Measurements from ENCODE around the gene UPF1. TPM values are rescaled to one million over a fixed set of nuclear protein-coding genes. Genes with fewer than 3 reads are reported as not detected.

The UPF1 gene
- polyA plus RNA-seq, 1 of the 3 experiments (the other 2 are of a cell fraction) = 33.3 TPM

- no peak overlapping the region for H2AFZ ChIP-seq (ENCODE audit: low read depth)
- TF ChIP-seq TAF1 (IDR thresholded peaks at IDR 0.05; ENCODE audit: borderline replicate concordance, low read depth, low read length) = no peak
- TF ChIP-seq NRF1 (IDR thresholded peaks at IDR 0.05; ENCODE audit: low read depth, low read length) = no peak
- TF ChIP-seq TEAD4 (IDR thresholded peaks at IDR 0.05; ENCODE audit: borderline replicate concordance, insufficient read depth) = no peak
- no peak for TF ChIP-seq NFIC (IDR thresholded peaks at IDR 0.05; ENCODE audit: borderline replicate concordance)
- TF ChIP-seq MEF2A (IDR thresholded peaks at IDR 0.05; ENCODE audit: borderline replicate concordance, low read depth) = no peak
- no peak for TF ChIP-seq TCF12 (IDR thresholded peaks at IDR 0.05)
- no peak for TF ChIP-seq RCOR1 (IDR thresholded peaks at IDR 0.05; ENCODE audit: low read length)
- no peak for TF ChIP-seq IRF3 (IDR thresholded peaks at IDR 0.05; ENCODE audit: low read depth, low read length)
- TF ChIP-seq CTCF (IDR thresholded peaks at IDR 0.05) = no peak
- TF ChIP-seq RFX5 (IDR thresholded peaks at IDR 0.05; ENCODE audit: low read length) = no peak
- TF ChIP-seq ZBTB33 (IDR thresholded peaks at IDR 0.05; ENCODE audit: borderline replicate concordance, low read depth) = no peak
- no peak for TF ChIP-seq EP300 (IDR thresholded peaks at IDR 0.05; ENCODE audit: borderline replicate concordance in 1 of 2, low read depth in 1 of 2, low read length in 1 of 2)
- TF ChIP-seq GATA2 (CRISPR knock-in tag; IDR thresholded peaks at IDR 0.05) = no peak
- no peak for TF ChIP-seq GABPA (IDR thresholded peaks at IDR 0.05; ENCODE audit: low read depth)
- no peak for TF ChIP-seq FOXM1 (IDR thresholded peaks at IDR 0.05; ENCODE audit: low read depth)
- no peak for TF ChIP-seq JUND (IDR thresholded peaks at IDR 0.05)
- no peak for TF ChIP-seq MAX (IDR thresholded peaks at IDR 0.05; ENCODE audit: low read depth)
- TF ChIP-seq ELF1 (IDR thresholded peaks at IDR 0.05) = no peak
- TF ChIP-seq RXRA (IDR thresholded peaks at IDR 0.05; ENCODE audit: borderline replicate concordance, low read depth) = no peak
- POLR2A ChIA-PET = no interaction called here
- H3K9ac ChIP-seq = no peak overlapping the region
- H3K4me2 ChIP-seq = no peak overlapping the region
- no peaks in the 10 kb centered on the region for H3K9me3 ChIP-seq
- peaks cover 3% of the 10 kb centered on the region for H3F3A ChIP-seq (replicated peaks; ENCODE audit: insufficient read depth)
- no peak for DNase-seq
- H3K4me3 ChIP-seq (ENCODE audit: low read depth in 2 of 2, low read length in 1 of 2) = no peak overlapping the region
- H3K9me2 ChIP-seq = no peaks in the 10 kb centered on the region
- H3K79me2 ChIP-seq (ENCODE audit: insufficient read depth) = peaks cover 72% of the 10 kb centered on the region
- H4K20me1 ChIP-seq (ENCODE audit: insufficient read depth) = peaks cover 62% of the 10 kb centered on the region
- CTCF ChIA-PET = interaction anchor here (0.8 to 1.9 kb wide), 3 partner anchors 18 to 73 kb away, joined by 4 to 7 read pairs (median 5); partner anchors contain the start of gene CERS1
- 100% methylated on average over 2 of the region's 5 CpGs for whole genome bisulfite sequencing (ENCODE audit: low lambda C conversion rate)
- no peaks in the 10 kb centered on the region for H3K27me3 ChIP-seq (ENCODE audit: insufficient read depth)
- H3K36me3 ChIP-seq (replicated peaks in 1 of 2; ENCODE audit: control insufficient read depth in 1 of 2, insufficient read depth in 2 of 2, low read length in 1 of 2) = peaks cover 33 to 39% of the 10 kb centered on the region in 2 experiments
- no peak overlapping the region for H3K27ac ChIP-seq (ENCODE audit: low read depth in 2 of 2, low read length in 1 of 2)
- H3K4me1 ChIP-seq (ENCODE audit: control insufficient read depth in 1 of 2, insufficient read depth in 2 of 2, low read depth in 1 of 2, low read length in 1 of 2) = peaks cover 2 to 5% of the 10 kb centered on the region in 2 experiments; a peak in 2 of 4 replicates
These were observed 81.7 kb downstream of the UPF1 start for GRCh38 chr19:18913466-18913865.

Data from SK-N-SH (cell line).